Activated T-cell treated with anti-CD3 and anti-CD28 coated beads, Interleukin-2, amount 50 U/mL, for 1 hour (primary cell): Measurements from ENCODE around the gene CDHR1.
"Not testable (repeated sequence)": the region's sequence is repeated elsewhere in the genome, so short reads cannot be mapped to it uniquely, and the experiment has no call there.

ENCODE experiments used
- DNase-seq: peaks from one replicate; pipeline ENCODE4 v3.0.0-alpha.2; 2020

CDHR1 gene

GRCh38 chr10:84175436-84175835 is 18.9 kb upstream of the CDHR1 start:
- no peak for DNase-seq

GRCh38 chr10:84176351-84176750 is 18.0 kb upstream of the CDHR1 start:
- DNase-seq: no peak

- DNase-seq: no peak
Observed at GRCh38 chr10:84176836-84177474, 17.4 kb upstream of the CDHR1 start.

GRCh38 chr10:84177541-84178141 is 16.7 kb upstream of the CDHR1 start:
- DNase-seq: peak; percentile 45

GRCh38 chr10:84178160-84178609 is 16.2 kb upstream of the CDHR1 start:
- no peak for DNase-seq

GRCh38 chr10:84179059-84179710 is 15.2 kb upstream of the CDHR1 start:
- peak; percentile 26 for DNase-seq

DNA sequence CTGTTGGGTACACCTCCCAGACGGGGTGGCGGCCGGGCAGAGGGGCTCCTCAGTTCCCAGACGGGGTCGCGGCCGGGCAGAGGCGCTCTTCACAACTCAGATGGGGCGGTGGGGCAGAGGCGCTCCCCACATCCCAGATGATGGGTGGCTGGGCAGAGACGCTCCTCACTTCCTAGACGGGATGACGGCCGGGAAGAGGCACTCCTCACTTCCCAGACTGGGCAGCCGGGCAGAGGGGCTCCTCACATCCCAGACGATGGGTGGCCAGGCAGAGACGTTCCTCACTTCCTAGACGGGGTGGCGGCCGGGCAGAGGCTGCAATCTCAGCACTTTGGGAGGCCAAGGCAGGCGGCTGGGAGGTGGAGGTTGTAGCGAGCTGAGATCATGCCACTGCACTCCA is 14.0 kb upstream of the CDHR1 start:
- DNase-seq: not testable (repeated sequence)

GRCh38 chr10:84181631-84182030 is 12.7 kb upstream of the CDHR1 start:
- DNase-seq: no peak

- no peak for DNase-seq
Observed at GRCh38 chr10:84184517-84184916, 9.8 kb upstream of the CDHR1 start.

- DNase-seq: no peak
Observed at GRCh38 chr10:84185526-84186175, 8.7 kb upstream of the CDHR1 start.

DNA sequence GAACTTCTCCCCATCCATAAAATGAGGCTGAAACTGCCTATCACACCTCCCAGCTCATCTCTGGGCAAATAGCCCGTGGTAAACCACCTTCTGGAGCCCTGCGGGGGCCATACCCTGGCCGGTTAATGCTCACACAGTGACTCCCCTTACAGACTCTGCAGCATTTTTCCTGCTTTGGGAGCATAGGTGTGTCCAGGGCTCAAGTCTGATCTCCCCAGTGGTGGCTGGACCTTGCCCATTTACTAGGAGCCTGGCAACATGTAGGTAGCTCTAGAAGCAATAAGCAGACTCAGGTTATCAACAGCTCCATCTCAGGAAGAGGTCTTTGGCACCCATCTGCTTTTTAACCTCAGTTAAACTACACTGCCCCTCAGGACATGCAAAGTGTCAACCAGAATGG is 5.5 kb upstream of the CDHR1 start:
- no peak for DNase-seq

- DNase-seq: no peak
Observed at GRCh38 chr10:84190621-84191020, 3.7 kb upstream of the CDHR1 start.

DNA sequence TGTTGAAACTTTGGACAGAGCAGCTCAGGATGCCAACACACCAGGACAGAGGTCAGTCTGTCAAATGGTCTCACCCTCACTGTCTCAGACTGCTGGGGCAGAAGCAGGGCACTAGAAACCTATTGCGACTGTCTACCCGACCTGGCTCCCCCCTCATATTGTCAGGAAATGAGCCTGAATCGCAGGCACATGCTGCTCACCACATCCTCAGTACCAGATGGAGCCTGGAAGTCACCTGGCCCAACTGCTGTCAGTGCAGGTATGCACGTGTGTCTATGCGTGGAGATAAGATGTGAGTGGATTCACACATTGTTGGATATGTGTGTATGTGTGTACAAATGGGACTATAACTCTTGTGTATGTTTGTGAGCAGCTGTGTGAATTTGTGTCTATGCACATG is 3.2 kb upstream of the CDHR1 start:
- peak; percentile 22 for DNase-seq

DNA sequence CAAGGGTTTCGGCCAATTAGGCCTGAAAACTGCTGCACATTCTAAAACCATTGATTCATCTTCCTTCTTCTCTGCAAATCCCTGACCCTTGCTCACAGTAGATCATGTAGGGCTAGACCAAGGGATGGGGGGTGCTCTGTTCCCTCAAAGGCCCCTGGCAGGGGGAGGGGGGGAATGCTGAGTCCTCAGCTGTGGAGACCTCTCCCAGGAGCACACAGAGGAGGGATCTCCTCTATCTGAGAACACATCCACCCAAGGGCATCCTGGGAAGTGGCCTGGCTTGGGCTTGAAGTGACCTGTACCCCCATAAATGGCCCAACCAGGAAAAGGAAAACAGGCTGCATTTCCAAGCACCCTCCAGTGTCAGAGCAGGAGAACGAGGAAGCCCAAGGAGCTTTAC is 1.0 kb upstream of the CDHR1 start:
- no peak for DNase-seq

GRCh38 chr10:84193846-84194423 is 402 bp upstream of the CDHR1 start:
- DNase-seq: no peak

GRCh38 chr10:84195044-84195830 is 900 bp downstream of the CDHR1 start:
- no peak for DNase-seq

DNA sequence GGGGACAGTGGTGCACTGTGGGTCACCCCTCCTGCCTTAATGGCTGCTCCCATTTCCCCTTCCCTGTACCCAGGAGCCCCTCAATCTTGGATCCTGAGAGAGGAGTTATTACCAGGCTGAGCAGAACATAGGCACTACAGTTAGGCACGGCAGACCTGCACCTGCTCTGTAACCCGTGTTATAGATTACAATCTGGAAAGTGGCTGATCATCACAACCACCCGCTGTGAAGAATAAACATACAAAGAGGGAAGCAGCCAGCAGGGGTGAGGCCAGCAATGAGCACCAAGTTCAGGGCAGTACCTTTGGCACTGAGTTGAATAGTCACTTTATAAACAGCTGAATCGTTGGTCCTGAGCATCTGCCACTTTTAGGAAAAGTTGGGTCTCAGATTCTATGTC is 1.7 kb downstream of the CDHR1 start:
- no peak for DNase-seq

GRCh38 chr10:84196941-84197340 is 2.6 kb downstream of the CDHR1 start:
- no peak for DNase-seq

- no peak for DNase-seq
Observed at GRCh38 chr10:84197643-84198042, 3.3 kb downstream of the CDHR1 start.

GRCh38 chr10:84198206-84198915 is 4.0 kb downstream of the CDHR1 start:
- DNase-seq: no peak

DNA sequence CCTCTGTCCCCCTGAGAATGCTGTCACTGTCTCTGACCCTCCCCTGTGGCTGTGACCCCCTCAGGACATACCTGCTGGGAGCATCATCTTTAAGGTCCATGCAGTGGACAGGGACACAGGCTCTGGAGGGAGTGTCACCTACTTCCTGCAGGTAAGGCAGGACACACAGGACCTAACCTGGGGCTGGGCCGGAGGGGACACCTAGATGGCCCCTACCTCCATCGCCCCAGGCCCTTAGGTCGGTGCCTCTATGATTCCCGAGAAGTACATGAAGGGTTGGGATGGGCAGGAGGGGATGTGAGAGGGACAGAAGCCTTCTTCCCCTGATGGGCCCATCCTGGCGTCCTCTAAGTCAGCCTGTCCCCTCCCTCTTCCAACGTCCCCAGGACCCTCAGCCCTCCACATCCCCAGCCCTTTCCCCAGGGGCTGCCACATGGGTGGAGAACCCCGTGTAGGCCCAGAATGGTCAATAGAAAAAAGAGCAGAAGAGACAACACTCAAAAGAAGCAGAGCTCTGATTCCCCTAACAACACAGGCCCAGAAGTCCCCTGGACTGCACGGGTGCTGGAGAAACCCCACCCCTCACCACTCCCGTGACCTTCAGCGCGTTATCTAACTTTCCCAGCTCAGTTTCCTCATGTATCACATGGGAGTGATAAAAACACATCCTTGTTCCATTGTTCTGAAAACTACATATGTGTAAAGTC is 6.4 kb downstream of the CDHR1 start:
- DNase-seq: no peak
